Heart right ventricle (tissue), 16 donors: ENCODE data around the gene TCEAL7. TPM values are rescaled to one million over a fixed set of nuclear protein-coding genes. Genes with fewer than 3 reads are reported as not detected.
"Not testable (repeated sequence)": the region's sequence is repeated elsewhere in the genome, so short reads cannot be mapped to it uniquely, and the experiment has no call there.

Experiments used
- ATAC-seq, 8 donors: fragments of 200-7000 bp; cut with Tn5 transposase; one replicate each; pipeline ENCODE4 v1.9.1; 2020; ENCODE audit warnings: mild to moderate bottlenecking in 8 of 8, moderate library complexity in 8 of 8, moderate number of reproducible peaks in 1 of 8
- DNase-seq, 2 donors: peaks; one replicate each; pipeline ENCODE4 v3.0.0-alpha.2; 2020
- H3K27ac ChIP-seq, 10 donors: fragments of 200-600 bp; sonication (generic) in 2 of 10; one replicate each; pipeline versions ENCODE4 v1.5.0 to v1.8.0; 2020 to 2022; ENCODE audit warnings: mild to moderate bottlenecking in 3 of 10
- H3K27me3 ChIP-seq, 7 donors: fragments of 200-600 bp; one replicate each; pipeline ENCODE4 v1.8.0; 2021 to 2022; ENCODE audit warnings: mild to moderate bottlenecking in 2 of 7
- H3K36me3 ChIP-seq, 9 donors: fragments of 200-600 bp; sonication (generic) in 1 of 9; one replicate each; pipeline versions ENCODE4 v1.5.0 to v1.8.0; 2020 to 2022; ENCODE audit warnings: mild to moderate bottlenecking in 2 of 9
- H3K4me1 ChIP-seq, 9 donors: fragments of 200-600 bp; sonication (generic) in 1 of 9; one replicate each; pipeline versions ENCODE4 v1.5.0 to v1.8.0; 2020 to 2022; ENCODE audit warnings: mild to moderate bottlenecking in 4 of 9
- H3K4me3 ChIP-seq, 10 donors: fragments of 200-600 bp; sonication (generic) in 2 of 10; one replicate each; pipeline versions ENCODE4 v1.5.0 to v1.8.0; 2020 to 2022; ENCODE audit warnings: mild to moderate bottlenecking in 7 of 10, moderate library complexity in 2 of 10
- H3K9me3 ChIP-seq, 11 donors: fragments of 200-600 bp in 10 of 11; sonication (generic) in 2 of 11; one replicate each; pipeline versions ENCODE4 v1.5.0 to v1.8.0; 2013 to 2022; ENCODE audit warnings: mild to moderate bottlenecking in 2 of 11, control low read depth in 1 of 11, moderate library complexity in 1 of 11
- CTCF ChIP-seq, 9 donors: fragments of 200-600 bp; sonication (generic) in 2 of 9; IDR thresholded peaks; one replicate each; pipeline versions ENCODE4 v1.5.0 to v1.8.0; 2021 to 2022; ENCODE audit warnings: antibody characterized with exemption in 9 of 9, mild to moderate bottlenecking in 5 of 9, moderate library complexity in 1 of 9
- WGBS, 2 donors: extraction: QIAGEN DNeasy Blood & Tissue Kit; methylation state at CpG; one replicate each; pipeline ENCODE4 v1.1.7; 2013; ENCODE audit warnings: inconsistent platforms in 1 of 2; 5-methylcytosine and 5-hydroxymethylcytosine counted together
- intact Hi-C, 10 donors: fragments of 100-400 bp; cut with DNase I; formaldehyde crosslinking; loops; one replicate each; pipeline versions ENCODE4 v1.11.1 to v1.14.2; 2022
- polyA plus RNA-seq, 2 donors: library from polyadenylated mRNA; stranded (reverse); fragments of 200-250 nt; gene quantifications; one replicate each; pipeline ENCODE4 v1.2.3, GENCODE V29; 2013
- total RNA-seq, 10 donors: library from RNA; stranded (reverse); fragmentation: NEBNext Ultra II Directional in 3 of 10; extraction: Animal tissue kit (Norgen Biotek cat#: 25700) in 3 of 10; gene quantifications; one replicate each; pipeline versions ENCODE4 v1.2.1 to v1.2.4, GENCODE V29; 2021 to 2023
- donor health status: Arrhythmogenic right ventricular cardiomyopathy.
- donor health status: ischemic (EF 13 %, LVEDD 7.1; RV severe dilation, severe dysfunction).
- donor health status: healthy with polysubstance abuse.
- donor health status: DM: no; HTN: yes; CAD: no.
- donor health status: DM: no; HTN: no; CAD: no.
- donor health status: ischemic (EF 25% LVEDD 6.9; RV normal size, moderate dysfunction).
- donor health status: ischemic (EF 25% LVEDD 5.7; RV mildly dilated, moderate dysfunction).
- donor health status: healthy.
- donor health status: DM: yes; HTN: yes; CAD: no.
- donor health status: Ischemic cardiomyopathy.
- donor health status: ischemic (EF 35%, LVEDD 5.7; RV mildly dilated, moderate dysfunction).
- donor health status: nonischemic (EF 11% LVEDD 7.7; RV severe dilation, severe dysfunction).
- donor health status: DM: yes; HTN: yes; CAD: no.
- donor health status: PGD.
- donor health status: ischemic (EF 29% LVEDD 5.4; RV normal size, mild dysfunction).
- donor health status: nonischemic (EF 23%, LVEDD 6.1; RV moderate dilation, normal function).

The TCEAL7 gene
- total and polyA plus RNA-seq, 12 donors, result 2.0 to 5.6 (median 3.6) TPM

- Histone ChIP-seq H3K9me3 (no peaks in the 10 kb centered on the region), H3K36me3 (peaks cover 0 to 11% (median 0%) of the 10 kb centered on the region in 9 donors), H3K4me3 (peak within 1 kb of the TSS; percentile 51 to 84 (median 72)), H3K4me1 (peaks cover 0 to 10% (median 0%) of the 10 kb centered on the region in 9 donors), H3K27ac (peak within 1 kb of the TSS; percentile 70 to 92 (median 86)), H3K27me3 (peaks cover 0 to 30% (median 0%) of the 10 kb centered on the region in 7 donors)
- ATAC-seq (peak; percentile 85 to 98 (median 97)), DNase-seq (peak; percentile 28 to 78)
- intact Hi-C loops, result loop anchor here in 1 of 10 donors (10.0 kb wide), 1 partner anchor 1751 kb away; no protein-coding TSS in a partner anchor
- 0 to 1% methylated on average over 18 of the region's 18 CpGs for WGBS, 2 donors
- no peak for TF ChIP-seq CTCF (IDR thresholded peaks at IDR 0.05)
These were observed 26.2 kb downstream of the TCEAL7 start, which contains the start of gene TCEAL9 for GRCh38 chrX:103356130-103356798. TCEAL9 (plus strand) TSS chrX:103356506; CDS start chrX:103357685, 1,179 bp downstream.

- 1 to 2% methylated on average over 13 of the region's 13 CpGs for WGBS, 2 donors
- TF ChIP-seq CTCF (IDR thresholded peaks at IDR 0.05), result no peak
- peak overlapping the region; percentile 51 to 84 (median 72) for H3K4me3 ChIP-seq
- intact Hi-C loops, result loop anchor here in 1 of 10 donors (10.0 kb wide), 1 partner anchor 1752 kb away; no protein-coding TSS in a partner anchor
- H3K27ac ChIP-seq, result peak overlapping the region; percentile 70 to 92 (median 86)
- peaks cover 0 to 30% (median 0%) of the 10 kb centered on the region in 7 donors for H3K27me3 ChIP-seq
- peak; percentile 18 to 20 for DNase-seq
- H3K36me3 ChIP-seq, result peaks cover 0 to 11% (median 0%) of the 10 kb centered on the region in 9 donors
- H3K4me1 ChIP-seq, result peaks cover 0 to 10% (median 0%) of the 10 kb centered on the region in 9 donors
- H3K9me3 ChIP-seq, result no peaks in the 10 kb centered on the region
- peak; percentile 65 to 93 (median 84) for ATAC-seq
These were observed 26.8 kb downstream of the TCEAL7 start for GRCh38 chrX:103356858-103357257.

GRCh38 chrX:103357871-103358270 lies 27.8 kb downstream of the TCEAL7 start:
- H3K9me3 ChIP-seq, result no peaks in the 10 kb centered on the region
- peak overlapping the region in 6 of 10 donors; percentile 51 to 79 (median 72) for H3K4me3 ChIP-seq
- H3K27me3 ChIP-seq, result peaks cover 0 to 24% (median 0%) of the 10 kb centered on the region in 7 donors
- peaks cover 0 to 10% (median 0%) of the 10 kb centered on the region in 9 donors for H3K4me1 ChIP-seq
- ATAC-seq, result no peak
- peaks cover 0 to 11% (median 0%) of the 10 kb centered on the region in 9 donors for H3K36me3 ChIP-seq
- intact Hi-C loops, result loop anchor here in 1 of 10 donors (10.0 kb wide), 1 partner anchor 1753 kb away; no protein-coding TSS in a partner anchor
- WGBS, 2 donors, result 91% methylated on average over 2 of the region's 2 CpGs
- no peak for DNase-seq
- TF ChIP-seq CTCF (IDR thresholded peaks at IDR 0.05), result no peak
- H3K27ac ChIP-seq, result peak overlapping the region in 2 of 10 donors; percentile 91 to 92

GRCh38 chrX:103359605-103360004 lies 29.6 kb downstream of the TCEAL7 start:
- intact Hi-C loops, result loop anchor here in 1 of 10 donors (10.0 kb wide), 1 partner anchor 1755 kb away; no protein-coding TSS in a partner anchor

More at GRCh38 chrX:103359605-103360004, 29.6 kb downstream of the TCEAL7 start:
- Histone ChIP-seq H3K27me3 (peaks cover 0 to 18% (median 0%) of the 10 kb centered on the region in 7 donors), H3K36me3 (peaks cover 0 to 11% (median 0%) of the 10 kb centered on the region in 9 donors)
- not testable (repeated sequence) for DNase-seq, H3K4me1 ChIP-seq, ATAC-seq, H3K27ac ChIP-seq, H3K9me3 ChIP-seq, H3K4me3 ChIP-seq
- WGBS, 2 donors, result 89 to 95% methylated on average over 3 of the region's 3 CpGs
